ENCODE measurements around the gene ASIC4. TPM values are rescaled to one million over a fixed set of nuclear protein-coding genes. Genes with fewer than 3 reads are reported as not detected.

The ASIC4 gene
- polyA plus RNA-seq, 1 donor (not counting 4 experiments of a cell fraction or from before 2014, with no cell fraction given), result not detected

GRCh38 chr2:219517954-219518778 is 3.9 kb downstream of the ASIC4 start:
- Histone ChIP-seq H3K27ac (ENCODE audit: control insufficient read depth, insufficient read depth, low read length) (no peak overlapping the region), H3K36me3 (ENCODE audit: control insufficient read depth in 2 of 2, extremely low read depth in 1 of 2, insufficient read depth in 2 of 2, low read length in 2 of 2) (no peaks in the 10 kb centered on the region), H3K27me3 (ENCODE audit: control insufficient read depth, extremely low read depth, insufficient read depth, low read length) (peaks cover 54% of the 10 kb centered on the region), H3K4me3 (ENCODE audit: control insufficient read depth in 2 of 3, extremely low read depth in 1 of 3, insufficient read depth in 2 of 3, low read depth in 1 of 3, low read length in 3 of 3) (no peak overlapping the region), H2AFZ (ENCODE audit: control insufficient read depth, low read length) (no peak overlapping the region), H3K4me2 (ENCODE audit: control insufficient read depth, extremely low read depth, insufficient read depth, low read depth, low read length) (no peak overlapping the region), H3K9me3 (ENCODE audit: control insufficient read depth, low read depth, low read length) (no peaks in the 10 kb centered on the region), H3K9ac (ENCODE audit: control insufficient read depth, extremely low read depth, insufficient read depth, low read length) (no peak overlapping the region), H4K20me1 (ENCODE audit: control insufficient read depth, extremely low read depth, insufficient read depth, low read length) (no peaks in the 10 kb centered on the region), H3K9me1 (ENCODE audit: control insufficient read depth, extremely low read depth, insufficient read depth, low read length) (no peaks in the 10 kb centered on the region), H3K79me2 (ENCODE audit: control insufficient read depth, insufficient read depth, low read length) (no peaks in the 10 kb centered on the region), H3K4me1 (ENCODE audit: control insufficient read depth, extremely low read depth, insufficient read depth, low read length) (peaks cover 8% of the 10 kb centered on the region)
- dilution Hi-C loops (cut with MboI; ENCODE audit: extremely low pct_ligation_motif_present, low sequenced_read_pairs), result no loop called here
- DNase-seq (ENCODE audit: low read depth, low spot score) (no peak), FAIRE-seq (no peak)
- TF ChIP-seq CTCF (optimal IDR thresholded peaks at IDR 0.05 in 1 of 3, IDR thresholded peaks at IDR 0.05 in 1 of 3, conservative IDR thresholded peaks at IDR 0.05 in 1 of 3; ENCODE audit: extremely low read depth in 1 of 3, insufficient read depth in 2 of 3, low read length in 3 of 3) (no peak), EZH2 (IDR thresholded peaks at IDR 0.05; ENCODE audit: low read length) (no peak)

- Histone ChIP-seq H3K79me2 (ENCODE audit: control insufficient read depth, insufficient read depth, low read length) (no peaks in the 10 kb centered on the region), H3K4me3 (ENCODE audit: control insufficient read depth in 2 of 3, extremely low read depth in 1 of 3, insufficient read depth in 2 of 3, low read depth in 1 of 3, low read length in 3 of 3) (no peak overlapping the region), H3K9me1 (ENCODE audit: control insufficient read depth, extremely low read depth, insufficient read depth, low read length) (no peaks in the 10 kb centered on the region), H3K27me3 (ENCODE audit: control insufficient read depth, extremely low read depth, insufficient read depth, low read length) (peaks cover 43% of the 10 kb centered on the region), H3K36me3 (ENCODE audit: control insufficient read depth in 2 of 2, extremely low read depth in 1 of 2, insufficient read depth in 2 of 2, low read length in 2 of 2) (no peaks in the 10 kb centered on the region), H3K9me3 (ENCODE audit: control insufficient read depth, low read depth, low read length) (no peaks in the 10 kb centered on the region), H3K4me1 (ENCODE audit: control insufficient read depth, extremely low read depth, insufficient read depth, low read length) (peaks cover 8% of the 10 kb centered on the region), H3K4me2 (ENCODE audit: control insufficient read depth, extremely low read depth, insufficient read depth, low read depth, low read length) (no peak overlapping the region), H3K27ac (ENCODE audit: control insufficient read depth, insufficient read depth, low read length) (no peak overlapping the region), H4K20me1 (ENCODE audit: control insufficient read depth, extremely low read depth, insufficient read depth, low read length) (no peaks in the 10 kb centered on the region), H3K9ac (ENCODE audit: control insufficient read depth, extremely low read depth, insufficient read depth, low read length) (no peak overlapping the region), H2AFZ (ENCODE audit: control insufficient read depth, low read length) (no peak overlapping the region)
- TF ChIP-seq EZH2 (IDR thresholded peaks at IDR 0.05; ENCODE audit: low read length) (no peak), CTCF (optimal IDR thresholded peaks at IDR 0.05 in 1 of 3, IDR thresholded peaks at IDR 0.05 in 1 of 3, conservative IDR thresholded peaks at IDR 0.05 in 1 of 3; ENCODE audit: extremely low read depth in 1 of 3, insufficient read depth in 2 of 3, low read length in 3 of 3) (no peak)
- FAIRE-seq (no peak), DNase-seq (ENCODE audit: low read depth, low spot score) (no peak)
- dilution Hi-C loops (cut with MboI; ENCODE audit: extremely low pct_ligation_motif_present, low sequenced_read_pairs), result no loop called here
Measured at GRCh38 chr2:219519526-219519916, 5.2 kb downstream of the ASIC4 start.
